CD4-positive, alpha-beta T cell treated with Interleukin-4 for 4 hours (primary cell): ENCODE measurements around the gene ALAS1.
"Not testable (repeated sequence)": the region's sequence is repeated elsewhere in the genome, so short reads cannot be mapped to it uniquely, and the experiment has no call there.

Experiments
- DNase-seq: peaks from one replicate; pipeline ENCODE4 v3.0.0-alpha.2; 2020

ALAS1 gene

DNA sequence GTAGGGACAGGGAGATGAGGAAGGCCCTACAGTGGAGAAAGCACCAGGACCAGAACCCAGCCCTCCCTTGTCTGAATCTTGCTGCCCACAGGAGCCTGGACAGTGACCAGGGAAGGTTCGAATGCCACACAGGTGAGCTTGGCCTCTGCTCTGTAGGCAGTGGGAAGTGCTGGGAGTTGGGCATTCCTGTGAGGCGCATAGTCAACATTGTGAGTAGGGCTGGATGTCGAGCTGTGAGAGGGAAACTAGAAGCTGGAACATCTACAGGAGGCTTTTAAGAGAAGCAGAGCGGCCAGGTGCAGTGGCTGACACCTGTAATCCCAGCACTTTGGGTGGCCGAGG is 20.3 kb upstream of the ALAS1 start:
- DNase-seq, result no peak

DNA sequence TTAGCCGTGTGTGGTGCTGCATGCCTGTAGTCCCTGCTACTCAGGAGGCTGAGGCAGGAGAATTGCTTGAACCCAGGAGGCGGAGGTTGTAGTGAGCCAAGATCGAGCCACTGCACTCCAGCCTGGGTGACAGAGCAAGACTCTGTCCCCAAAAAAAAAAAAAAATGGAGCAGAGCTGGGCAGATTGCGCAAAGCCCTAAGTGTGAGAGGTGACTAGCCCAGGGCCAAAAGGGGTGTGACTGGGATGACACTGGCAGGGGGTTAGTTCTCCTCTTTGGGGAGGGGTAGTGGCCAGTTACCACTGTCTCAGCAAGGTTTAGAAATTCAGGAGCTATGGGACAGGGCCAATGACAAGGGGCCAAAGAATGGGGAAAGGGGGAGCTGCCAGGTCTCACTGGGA is 19.8 kb upstream of the ALAS1 start:
- not testable (repeated sequence) for DNase-seq

DNA sequence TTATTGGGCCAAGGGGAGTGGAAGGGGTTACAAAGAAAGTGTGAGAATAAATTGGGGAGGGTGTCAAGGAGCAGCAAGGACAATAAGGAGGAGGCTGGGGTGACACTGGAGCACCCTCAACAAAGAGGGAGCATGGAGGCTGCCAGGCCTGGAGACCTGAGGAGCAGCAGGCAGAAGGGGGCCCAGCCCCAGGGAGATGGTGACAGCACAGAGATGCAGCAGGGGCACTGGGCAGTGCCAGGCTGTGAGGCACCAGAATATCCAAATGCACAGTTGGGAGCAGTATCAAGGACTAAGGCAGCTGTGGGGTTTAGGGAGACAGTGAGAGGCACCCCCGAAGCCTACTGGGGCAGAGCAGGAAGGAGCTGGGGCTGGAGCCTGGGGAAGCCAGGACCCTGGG is 19.4 kb upstream of the ALAS1 start:
- DNase-seq, result no peak

GRCh38 chr3:52181543-52181942 is 16.4 kb upstream of the ALAS1 start:
- no peak for DNase-seq

- DNase-seq, result no peak
Measured at GRCh38 chr3:52182196-52182595, 15.8 kb upstream of the ALAS1 start.

GRCh38 chr3:52182691-52183090 is 15.3 kb upstream of the ALAS1 start:
- no peak for DNase-seq

GRCh38 chr3:52183786-52184445 is 14.0 kb upstream of the ALAS1 start:
- no peak for DNase-seq

- no peak for DNase-seq
Measured at GRCh38 chr3:52184690-52185089, 13.3 kb upstream of the ALAS1 start.

DNA sequence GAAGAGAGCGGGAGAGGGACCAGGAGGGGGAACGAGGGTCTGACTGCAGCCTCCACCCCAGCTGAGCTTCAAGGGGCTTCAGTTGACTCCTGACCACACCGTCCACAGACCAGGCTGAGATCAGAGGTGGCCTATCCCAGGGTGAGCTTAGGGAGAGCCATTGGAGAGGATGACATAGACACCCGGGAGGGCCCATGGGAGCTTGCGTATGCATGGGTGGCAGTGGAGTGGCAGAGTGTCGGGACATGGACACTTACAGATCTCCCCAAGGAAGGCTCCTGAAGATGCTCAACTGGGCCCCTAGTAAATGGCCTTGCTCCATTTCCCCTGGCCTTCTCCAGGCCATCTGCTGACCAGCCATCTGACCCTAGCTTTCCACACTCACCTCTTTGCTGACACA is 12.6 kb upstream of the ALAS1 start:
- no peak for DNase-seq

- no peak for DNase-seq
Measured at GRCh38 chr3:52185837-52186236, 12.1 kb upstream of the ALAS1 start.

DNA sequence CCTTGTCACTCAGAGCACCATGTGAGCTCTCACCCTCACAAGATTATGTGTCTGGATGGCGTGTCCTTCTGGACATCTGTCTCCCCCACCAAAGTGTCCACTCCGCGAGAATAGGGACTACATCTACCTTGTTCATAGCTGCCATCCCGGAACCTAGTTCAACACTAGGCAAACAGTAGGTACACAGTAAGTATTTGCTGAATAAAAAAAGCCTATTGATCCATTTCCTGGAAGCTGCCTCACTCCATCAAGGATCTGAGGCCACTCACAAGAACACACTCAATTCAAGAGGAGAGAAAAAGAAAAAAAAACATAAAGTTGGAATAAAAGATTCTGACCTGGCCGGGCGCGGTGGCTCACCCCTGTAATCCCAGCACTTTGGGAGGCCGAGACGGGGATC is 11.2 kb upstream of the ALAS1 start:
- DNase-seq, result no peak

DNA sequence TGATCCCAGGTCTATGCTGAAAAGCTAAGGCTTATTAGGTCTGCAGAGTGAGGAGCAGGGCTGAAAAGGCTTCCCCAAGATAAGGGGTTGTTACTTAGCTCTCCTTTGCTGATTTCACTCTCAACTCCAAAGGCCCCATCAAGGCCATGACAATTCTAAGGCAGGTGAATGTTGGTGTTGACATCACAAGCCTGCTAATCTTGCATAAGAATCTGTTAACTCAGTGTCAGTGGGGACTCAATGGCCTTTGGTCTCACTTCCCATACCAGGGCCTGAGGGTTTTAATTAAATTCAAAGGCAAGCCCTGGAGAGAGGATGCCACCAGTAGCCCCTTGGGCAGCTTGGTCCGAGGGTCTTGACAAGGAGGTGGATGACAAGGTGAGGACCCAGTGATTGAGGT is 9.4 kb upstream of the ALAS1 start:
- DNase-seq, result no peak

DNA sequence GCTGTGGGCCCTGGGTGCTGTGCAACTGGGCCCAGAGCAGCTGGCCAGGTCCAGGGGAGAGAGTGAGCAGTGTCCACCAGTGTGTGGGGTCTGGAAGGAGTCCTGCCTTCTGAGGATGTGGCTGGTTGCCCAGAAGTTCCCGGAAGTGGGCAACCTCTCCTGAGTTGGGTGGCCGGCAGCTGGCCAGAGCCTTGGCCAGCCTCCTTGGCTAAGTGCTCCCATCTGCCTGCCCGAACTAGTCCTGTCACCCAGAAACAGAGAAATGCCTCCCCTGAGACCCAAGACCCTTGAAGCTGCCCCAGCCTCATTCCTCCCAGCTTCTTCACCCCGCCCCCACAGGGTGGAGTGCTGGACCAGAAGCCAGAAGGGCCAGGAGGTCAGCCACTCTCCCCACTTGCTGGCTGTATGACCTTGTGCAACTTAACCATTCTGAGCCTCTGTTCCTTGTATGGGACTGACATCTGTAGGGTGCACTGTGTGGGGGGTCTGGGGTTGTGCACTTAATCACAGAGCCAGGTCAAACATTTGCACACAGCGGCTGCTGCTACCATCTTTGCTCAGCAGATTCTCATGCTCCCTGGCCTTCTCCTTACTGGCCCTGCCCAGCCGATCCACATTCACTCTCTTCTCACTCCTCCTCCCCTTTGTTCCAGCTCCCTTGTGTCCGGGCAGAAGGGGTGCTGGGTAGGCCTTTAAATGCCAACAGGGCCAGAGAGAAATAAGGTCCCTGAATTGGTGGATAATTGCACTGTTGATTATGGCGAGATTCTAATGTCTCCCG is 7.5 kb upstream of the ALAS1 start:
- no peak for DNase-seq

DNA sequence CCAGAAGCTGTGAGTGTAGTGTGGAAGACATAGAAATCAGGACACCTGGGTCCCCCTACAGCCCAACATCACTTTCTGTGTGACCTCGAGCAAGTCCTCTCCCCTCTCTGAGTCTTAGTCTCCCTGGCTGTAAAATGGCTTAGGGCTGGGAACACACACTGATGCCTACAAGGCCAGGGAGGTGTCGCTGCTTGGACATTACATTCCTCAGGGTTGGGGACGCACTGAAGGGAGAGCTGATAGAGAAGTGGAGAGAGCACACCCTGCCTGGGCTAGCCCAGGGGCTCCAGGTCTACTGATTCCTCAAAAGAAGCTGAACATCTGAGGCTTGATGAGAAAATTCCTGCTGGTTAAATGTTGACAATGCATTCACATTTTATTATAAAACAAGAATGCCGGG is 6.3 kb upstream of the ALAS1 start:
- no peak for DNase-seq

- DNase-seq, result no peak
Measured at GRCh38 chr3:52193065-52193464, 4.9 kb upstream of the ALAS1 start.

- DNase-seq, result no peak
Measured at GRCh38 chr3:52194485-52195290, 3.3 kb upstream of the ALAS1 start.

GRCh38 chr3:52195291-52195597 is 2.7 kb upstream of the ALAS1 start:
- no peak for DNase-seq

GRCh38 chr3:52195823-52196331 is 2.1 kb upstream of the ALAS1 start:
- DNase-seq, result no peak

DNA sequence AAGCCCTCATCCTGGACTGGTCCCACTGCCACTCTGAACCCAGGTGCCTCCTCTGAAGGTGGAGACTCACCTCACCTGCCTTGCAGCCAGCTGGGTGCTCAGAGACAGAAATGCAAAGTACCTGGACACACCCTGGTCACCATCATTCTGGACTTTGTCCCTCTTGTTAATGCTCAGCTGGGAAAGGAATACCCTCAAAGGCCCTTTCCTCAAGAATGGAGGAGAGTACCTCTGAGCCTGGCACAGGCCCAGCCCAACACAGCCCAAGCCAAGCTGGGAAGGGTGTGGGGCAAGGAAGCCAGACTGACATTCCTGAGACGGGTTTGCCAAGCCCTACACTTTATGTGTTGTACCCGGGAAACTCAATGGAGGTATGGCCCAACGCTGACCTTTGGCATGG is 983 bp upstream of the ALAS1 start:
- no peak for DNase-seq

- no peak for DNase-seq
Measured at GRCh38 chr3:52197499-52197841, 490 bp upstream of the ALAS1 start.

GRCh38 chr3:52198643-52199608 is 966 bp downstream of the ALAS1 start:
- no peak for DNase-seq

DNA sequence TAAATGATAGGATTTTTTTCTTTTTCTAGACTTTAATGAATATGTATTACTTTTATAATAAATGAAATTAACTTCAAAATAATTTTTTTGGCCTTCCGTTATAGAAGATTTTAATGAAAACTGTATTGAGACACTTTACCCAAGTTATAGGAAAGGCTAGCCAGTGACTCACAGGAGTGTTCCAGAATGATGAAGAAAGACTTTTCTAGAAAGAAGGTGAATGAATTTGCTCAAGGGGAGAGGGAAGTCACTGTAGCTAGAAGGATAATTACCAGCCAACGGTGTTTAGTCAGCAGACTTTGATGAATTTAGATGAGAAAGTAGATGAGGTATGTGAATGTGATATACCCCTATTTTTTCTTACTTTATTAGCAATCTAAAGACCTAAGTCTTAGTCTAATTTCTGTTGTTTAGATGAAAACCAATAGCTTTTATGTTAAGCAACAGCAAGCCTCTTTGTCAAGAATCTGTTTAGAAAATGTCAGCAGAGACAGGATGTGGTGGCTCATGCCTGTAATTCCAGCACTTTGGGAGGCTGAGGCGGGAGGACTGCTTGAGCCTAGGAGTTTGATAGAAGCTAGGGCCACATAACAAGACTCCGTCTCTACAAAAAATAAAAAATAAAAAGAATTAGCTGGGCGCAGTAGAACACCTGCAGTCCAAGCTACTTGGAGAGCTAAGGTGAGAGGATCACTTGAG is 3.2 kb downstream of the ALAS1 start:
- DNase-seq, result no peak
